Endothelial cell of umbilical vein (primary cell): Measurements from ENCODE around the gene PAN3. TPM values are rescaled to one million over a fixed set of nuclear protein-coding genes. Genes with fewer than 3 reads are reported as not detected.

Experiments used
- BruUV-seq: library from RNA; stranded (reverse); fragments of 400-500 nt; replicated peaks from 2 replicates; lab custom pipeline; 2021; lab: Mats Ljungman, UMichigan
- CTCF ChIA-PET: fragments of 300-600, 350-600 bp; sonication (Branson Sonifier 250); formaldehyde crosslinking; loops from one replicate; lab custom pipeline; 2021; ENCODE audit warnings: antibody characterized with exemption, inconsistent platforms; lab: Charles Lee
- POLR2A ChIA-PET: fragments of 300-600, 350-600 bp; sonication (Branson Sonifier 250); formaldehyde crosslinking; loops from one replicate; lab custom pipeline; 2021; ENCODE audit warnings: antibody characterized with exemption, inconsistent platforms; lab: Charles Lee
- DNase-seq: peaks from one replicate; pipeline ENCODE4 v3.0.0-alpha.2; 2011; ENCODE audit warnings: low read depth, low spot score
- FAIRE-seq: peaks from 2 replicates; lab custom pipeline; 2011; peaks lifted over from hg19 to GRCh38; lab: Jason Lieb, UNC
- H2AFZ ChIP-seq: 2 replicates; pipeline ENCODE4 v1.6.0; 2012; ENCODE audit warnings: low read depth, low read length, control low read depth, inconsistent platforms
- H3K27ac ChIP-seq: 2 replicates; pipeline ENCODE4 v1.5.1; 2011; ENCODE audit warnings: low read depth, mild to moderate bottlenecking, control low read depth, low read length, moderate library complexity; ENCODE audit not compliant: insufficient read depth
- H3K27me3 ChIP-seq, 2 experiments: 2 replicates each; pipeline versions ENCODE4 v1.6.0 to v1.6.1; 2011; ENCODE audit warnings: low read length in 2 of 2, mixed read lengths in 1 of 2; ENCODE audit not compliant: control insufficient read depth in 2 of 2, insufficient read depth in 2 of 2
- H3K36me3 ChIP-seq, 2 experiments: 2 replicates in 1 of 2; 3 replicates in 1 of 2; pipeline ENCODE4 v1.5.1; 2011; ENCODE audit warnings: low read length in 2 of 2, mild to moderate bottlenecking in 1 of 2, moderate library complexity in 1 of 2; ENCODE audit not compliant: control insufficient read depth in 2 of 2, insufficient read depth in 2 of 2; ENCODE audit errors: extremely low read depth in 1 of 2
- H3K4me1 ChIP-seq: 3 replicates; pipeline ENCODE4 v1.5.1; 2011; ENCODE audit warnings: mild to moderate bottlenecking, low read length; ENCODE audit not compliant: control insufficient read depth, insufficient read depth; ENCODE audit errors: extremely low read depth
- H3K4me2 ChIP-seq: 2 replicates; pipeline ENCODE4 v1.6.1; 2011; ENCODE audit warnings: low read length, control low read depth, mixed read lengths; ENCODE audit not compliant: insufficient read depth
- H3K4me3 ChIP-seq, 3 experiments: fragments of 200-600 bp in 1 of 3; sonication (generic), shearing (Covaris generic) in 1 of 3; replicated peaks in 1 of 3; 2 replicates each; pipeline ENCODE4 v1.5.1; 2011 to 2016; ENCODE audit warnings: control low read depth in 3 of 3, low read length in 3 of 3, mild to moderate bottlenecking in 2 of 3, inconsistent platforms in 1 of 3, low read depth in 1 of 3, moderate library complexity in 1 of 3; ENCODE audit not compliant: insufficient read depth in 1 of 3
- H3K79me2 ChIP-seq: 2 replicates; pipeline ENCODE4 v1.6.0; 2012; ENCODE audit warnings: low read length, inconsistent platforms; ENCODE audit not compliant: control insufficient read depth, insufficient read depth
- H3K9ac ChIP-seq: replicated peaks from 2 replicates; pipeline ENCODE3; 2011; ENCODE audit warnings: low read length, control low read depth; ENCODE audit not compliant: insufficient read depth; ENCODE audit errors: extremely low read depth
- H3K9me1 ChIP-seq: replicated peaks from 3 replicates; pipeline ENCODE4 v1.6.0; 2011; ENCODE audit warnings: mild to moderate bottlenecking, low read length; ENCODE audit not compliant: control insufficient read depth, insufficient read depth; ENCODE audit errors: extremely low read depth
- H3K9me3 ChIP-seq: replicated peaks from 2 replicates; pipeline ENCODE4 v1.5.1; 2012; ENCODE audit warnings: low read length, inconsistent platforms; ENCODE audit not compliant: control insufficient read depth, insufficient read depth
- H4K20me1 ChIP-seq: replicated peaks from 2 replicates; pipeline ENCODE3; 2011; ENCODE audit warnings: mild to moderate bottlenecking, low read length; ENCODE audit not compliant: control insufficient read depth, insufficient read depth; ENCODE audit errors: extremely low read depth
- CTCF ChIP-seq, 2 donors: IDR thresholded peaks; 1 replicate in 1 of 2; 2 replicates in 1 of 2; pipeline ENCODE4 v1.5.1; 2011; ENCODE audit warnings: low read length in 2 of 2, mild to moderate bottlenecking in 2 of 2, moderate library complexity in 2 of 2, control low read depth in 1 of 2, inconsistent platforms in 1 of 2, low read depth in 1 of 2; ENCODE audit not compliant: insufficient read depth in 1 of 2; ENCODE audit errors: extremely low read depth in 1 of 2
- EZH2 ChIP-seq: IDR thresholded peaks from 2 replicates; pipeline ENCODE4 v1.6.1; 2012; ENCODE audit warnings: borderline replicate concordance, low read depth, mild to moderate bottlenecking, moderate library complexity, low read length, inconsistent platforms; ENCODE audit not compliant: severe bottlenecking
- FOS ChIP-seq: IDR thresholded peaks from 2 replicates; pipeline ENCODE4 v1.6.1; 2011; ENCODE audit warnings: mild to moderate bottlenecking, low read length, moderate library complexity, borderline replicate concordance; ENCODE audit not compliant: insufficient read depth
- GATA2 ChIP-seq: IDR thresholded peaks from 2 replicates; pipeline ENCODE4 v1.7.0; 2011; ENCODE audit warnings: low read depth, mild to moderate bottlenecking, moderate library complexity, mixed read lengths, low read length; ENCODE audit not compliant: insufficient read length, insufficient read depth
- JUN ChIP-seq: IDR thresholded peaks from 2 replicates; pipeline ENCODE4 v1.6.1; 2011; ENCODE audit warnings: borderline replicate concordance, low read depth; ENCODE audit not compliant: insufficient read length, insufficient read depth
- MAX ChIP-seq: IDR thresholded peaks from 2 replicates; pipeline ENCODE4 v1.6.1; 2011; ENCODE audit not compliant: insufficient read depth, insufficient read length
- MYC ChIP-seq: IDR thresholded peaks from one replicate; pipeline ENCODE4 v1.6.1; 2011; ENCODE audit warnings: mild to moderate bottlenecking, low read depth, low read length
- POLR2A ChIP-seq: IDR thresholded peaks from 2 replicates; pipeline ENCODE4 v1.6.1; 2012; ENCODE audit warnings: low read depth, mild to moderate bottlenecking, control low read depth, low read length
- POLR2AphosphoS5 ChIP-seq: IDR thresholded peaks from 2 replicates; pipeline ENCODE4 v1.6.1; 2012; ENCODE audit warnings: low read depth, mild to moderate bottlenecking, control low read depth, low read length, moderate library complexity; ENCODE audit not compliant: insufficient read depth
- dilution Hi-C: fragments of 300-500 bp; cut with MboI; formaldehyde crosslinking; loops from one replicate; pipeline ENCODE4 v1.15.0; 2019; ENCODE audit warnings: low sequenced_read_pairs; ENCODE audit not compliant: extremely low pct_ligation_motif_present
- intact Hi-C: fragments of 100-400 bp; cut with micrococcal nuclease; formaldehyde crosslinking; loops from one replicate; pipeline ENCODE4 v1.10.0; 2022
- polyA plus RNA-seq, 4 experiments: library from polyadenylated mRNA; depleted of rRNA in 3 of 4; stranded (reverse) in 3 of 4; unstranded in 1 of 4; fragments of >200 nt; gene quantifications; 2 replicates each; pipeline versions ENCODE4 v1.2.1 to v1.2.3, GENCODE V29; 2011 to 2012; ENCODE audit warnings: missing spikeins in 1 of 4
- total RNA-seq: library from RNA; stranded (reverse); gene quantifications from 2 replicates; pipeline ENCODE4 v1.2.3, GENCODE V29; 2021

PAN3 gene
- total and polyA plus RNA-seq, 2 donors (not counting 3 experiments of a cell fraction or from before 2014, with no cell fraction given) = 8.5 to 31.9 TPM

GRCh38 chr13:28121224-28121623 is 17.1 kb upstream of the PAN3 start:
- TF ChIP-seq POLR2A = no peak
- no peak for TF ChIP-seq EZH2
- no peak for TF ChIP-seq MAX
- no peak for TF ChIP-seq GATA2
- TF ChIP-seq FOS = no peak
- TF ChIP-seq POLR2AphosphoS5 = no peak
- TF ChIP-seq MYC = no peak
- no peak for TF ChIP-seq CTCF (IDR thresholded peaks at IDR 0.05; ENCODE audit: extremely low read depth in 1 of 2, insufficient read depth in 1 of 2, low read depth in 1 of 2, low read length in 2 of 2)
- no peak for TF ChIP-seq JUN
- POLR2A ChIA-PET = no interaction called here
- CTCF ChIA-PET = no interaction called here

More at GRCh38 chr13:28121224-28121623, 17.1 kb upstream of the PAN3 start:
- Histone ChIP-seq H3K4me1 (no peaks in the 10 kb centered on the region), H4K20me1 (no peaks in the 10 kb centered on the region), H3K36me3 (no peaks in the 10 kb centered on the region), H2AFZ (no peak overlapping the region), H3K9ac (no peak overlapping the region), H3K79me2 (no peaks in the 10 kb centered on the region), H3K27me3 (peaks cover 4 to 10% of the 10 kb centered on the region in 2 experiments), H3K9me1 (no peaks in the 10 kb centered on the region), H3K4me2 (no peak overlapping the region), H3K27ac (no peak overlapping the region), H3K4me3 (no peak overlapping the region), H3K9me3 (no peaks in the 10 kb centered on the region)
- intact Hi-C loops (no loop called here), dilution Hi-C loops (no loop called here)
- BruUV-seq = no TSS peak
- DNase-seq (no peak), FAIRE-seq (no peak)
